Measurements from ENCODE around the gene CASTOR2.
"Not testable (repeated sequence)": the region's sequence is repeated elsewhere in the genome, so short reads cannot be mapped to it uniquely, and the experiment has no call there.

CASTOR2 gene

GRCh38 chr7:75001356-75001755 is 36.9 kb downstream of the CASTOR2 start:
- not testable (repeated sequence) for H3K27me3 ChIP-seq (ENCODE audit: control insufficient read depth, insufficient read depth, low read length); H3K4me2 ChIP-seq (ENCODE audit: low read length); H3K36me3 ChIP-seq (ENCODE audit: insufficient read depth, low read length); H3K9me3 ChIP-seq (replicated peaks; ENCODE audit: low read length); H3K4me1 ChIP-seq (ENCODE audit: control insufficient read depth, insufficient read depth, low read length); H3K4me3 ChIP-seq (ENCODE audit: low read length); H3K9ac ChIP-seq (ENCODE audit: low read depth, low read length)

GRCh38 chr7:75010036-75010435 is 45.5 kb downstream of the CASTOR2 start:
- peaks cover 7% of the 10 kb centered on the region for H3K27me3 ChIP-seq (ENCODE audit: control insufficient read depth, insufficient read depth, low read length)
- H3K9ac ChIP-seq (ENCODE audit: low read depth, low read length), result no peak overlapping the region
- no peak overlapping the region for H3K4me2 ChIP-seq (ENCODE audit: low read length)
- H3K9me3 ChIP-seq (replicated peaks; ENCODE audit: low read length), result no peaks in the 10 kb centered on the region
- H3K4me3 ChIP-seq (ENCODE audit: low read length), result no peak overlapping the region
- H3K4me1 ChIP-seq (ENCODE audit: control insufficient read depth, insufficient read depth, low read length), result no peaks in the 10 kb centered on the region
- H3K36me3 ChIP-seq (ENCODE audit: insufficient read depth, low read length), result no peaks in the 10 kb centered on the region

- H3K4me3 ChIP-seq (ENCODE audit: low read length), result no peak overlapping the region
- no peaks in the 10 kb centered on the region for H3K9me3 ChIP-seq (replicated peaks; ENCODE audit: low read length)
- no peaks in the 10 kb centered on the region for H3K36me3 ChIP-seq (ENCODE audit: insufficient read depth, low read length)
- H3K4me2 ChIP-seq (ENCODE audit: low read length), result no peak overlapping the region
- H3K9ac ChIP-seq (ENCODE audit: low read depth, low read length), result no peak overlapping the region
- H3K4me1 ChIP-seq (ENCODE audit: control insufficient read depth, insufficient read depth, low read length), result no peaks in the 10 kb centered on the region
- H3K27me3 ChIP-seq (ENCODE audit: control insufficient read depth, insufficient read depth, low read length), result no peaks in the 10 kb centered on the region
Observed at GRCh38 chr7:75017832-75018231, 53.3 kb downstream of the CASTOR2 start.

DNA sequence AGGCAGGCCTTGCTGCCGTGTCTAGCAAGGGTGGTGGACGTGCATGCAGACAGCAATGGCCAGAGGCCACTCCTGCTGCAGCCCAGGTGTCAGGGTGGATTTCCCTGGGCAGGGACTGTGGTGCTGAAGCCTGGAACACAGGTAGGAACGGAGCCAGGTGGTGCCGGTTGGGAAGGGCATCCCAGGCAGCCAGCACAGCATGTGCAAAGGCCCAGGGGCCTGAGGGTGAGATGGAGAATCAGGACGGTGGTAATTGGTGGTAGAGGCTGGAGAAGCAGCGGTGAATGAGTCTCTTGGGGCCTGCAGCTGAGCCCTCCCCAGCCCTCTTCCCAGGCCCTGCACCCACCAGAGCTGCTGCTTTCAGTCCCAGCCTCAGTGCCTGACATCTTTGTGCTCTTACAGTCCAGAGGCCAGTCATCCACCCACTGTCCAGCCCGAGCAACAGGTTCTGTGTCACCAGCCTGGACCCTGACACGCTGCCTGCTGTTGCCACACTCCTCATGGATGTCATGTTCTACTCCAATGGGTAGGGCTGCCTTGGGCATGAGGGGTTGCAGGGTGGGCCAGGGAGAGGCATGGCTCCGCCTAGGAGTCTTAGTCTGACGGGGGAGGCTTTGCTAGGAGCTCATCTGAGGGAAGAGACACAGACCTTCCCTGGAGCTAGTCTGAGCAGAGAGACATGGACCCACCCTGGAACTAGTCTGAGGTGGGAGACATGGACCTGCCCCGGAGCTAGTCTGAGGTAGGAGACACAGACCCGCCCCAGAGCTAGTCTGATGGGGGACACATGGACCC is 54.3 kb downstream of the CASTOR2 start:
- Histone ChIP-seq H3K4me3 (ENCODE audit: low read length) (no peak overlapping the region), H3K4me1 (ENCODE audit: control insufficient read depth, insufficient read depth, low read length) (no peaks in the 10 kb centered on the region), H3K36me3 (ENCODE audit: insufficient read depth, low read length) (no peaks in the 10 kb centered on the region)

DNA sequence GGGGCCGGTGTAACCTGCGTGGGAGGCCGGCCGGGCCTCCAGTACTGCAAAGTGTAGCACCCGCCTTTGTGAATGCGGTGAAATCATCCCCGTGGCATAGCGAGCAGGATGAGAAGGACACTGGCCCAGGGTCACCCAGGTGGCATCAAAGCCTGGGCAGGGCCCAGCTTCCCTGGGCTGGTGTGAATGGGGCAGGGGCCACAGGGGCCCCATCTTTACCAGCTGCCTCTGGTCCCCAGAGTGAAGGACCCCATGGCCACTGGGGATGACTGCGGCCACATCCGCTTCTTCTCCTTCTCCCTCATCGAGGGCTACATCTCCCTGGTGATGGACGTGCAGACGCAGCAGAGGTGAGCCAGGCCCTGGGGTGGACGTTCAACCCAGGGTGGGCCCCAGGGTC is 55.3 kb downstream of the CASTOR2 start:
- Histone ChIP-seq H3K36me3 (ENCODE audit: insufficient read depth, low read length) (no peaks in the 10 kb centered on the region), H3K4me1 (ENCODE audit: control insufficient read depth, insufficient read depth, low read length) (no peaks in the 10 kb centered on the region), H3K9me3 (replicated peaks; ENCODE audit: low read length) (no peaks in the 10 kb centered on the region), H3K4me2 (ENCODE audit: low read length) (no peak overlapping the region), H3K4me3 (ENCODE audit: low read length) (no peak overlapping the region), H3K9ac (ENCODE audit: low read depth, low read length) (no peak overlapping the region), H3K27me3 (ENCODE audit: control insufficient read depth, insufficient read depth, low read length) (no peaks in the 10 kb centered on the region)

More for the DNA sequence above, 54.3 kb downstream of the CASTOR2 start:
- H3K9me3 ChIP-seq (replicated peaks; ENCODE audit: low read length), result no peaks in the 10 kb centered on the region
- no peaks in the 10 kb centered on the region for H3K27me3 ChIP-seq (ENCODE audit: control insufficient read depth, insufficient read depth, low read length)
- no peak overlapping the region for H3K9ac ChIP-seq (ENCODE audit: low read depth, low read length)
- no peak overlapping the region for H3K4me2 ChIP-seq (ENCODE audit: low read length)

GRCh38 chr7:75024922-75025321 is 60.4 kb downstream of the CASTOR2 start:
- Histone ChIP-seq H3K27me3 (ENCODE audit: control insufficient read depth, insufficient read depth, low read length) (no peaks in the 10 kb centered on the region), H3K36me3 (ENCODE audit: insufficient read depth, low read length) (no peaks in the 10 kb centered on the region), H3K9ac (ENCODE audit: low read depth, low read length) (no peak overlapping the region), H3K4me2 (ENCODE audit: low read length) (no peak overlapping the region), H3K4me3 (ENCODE audit: low read length) (no peak overlapping the region), H3K9me3 (replicated peaks; ENCODE audit: low read length) (no peaks in the 10 kb centered on the region), H3K4me1 (ENCODE audit: control insufficient read depth, insufficient read depth, low read length) (no peaks in the 10 kb centered on the region)

- Histone ChIP-seq H3K4me1 (ENCODE audit: control insufficient read depth, insufficient read depth, low read length) (no peaks in the 10 kb centered on the region), H3K36me3 (ENCODE audit: insufficient read depth, low read length) (no peaks in the 10 kb centered on the region), H3K27me3 (ENCODE audit: control insufficient read depth, insufficient read depth, low read length) (no peaks in the 10 kb centered on the region), H3K9me3 (replicated peaks; ENCODE audit: low read length) (no peaks in the 10 kb centered on the region), H3K4me3 (ENCODE audit: low read length) (no peak overlapping the region), H3K9ac (ENCODE audit: low read depth, low read length) (no peak overlapping the region), H3K4me2 (ENCODE audit: low read length) (no peak overlapping the region)
Observed at GRCh38 chr7:75028299-75028698, 63.8 kb downstream of the CASTOR2 start.

DNA sequence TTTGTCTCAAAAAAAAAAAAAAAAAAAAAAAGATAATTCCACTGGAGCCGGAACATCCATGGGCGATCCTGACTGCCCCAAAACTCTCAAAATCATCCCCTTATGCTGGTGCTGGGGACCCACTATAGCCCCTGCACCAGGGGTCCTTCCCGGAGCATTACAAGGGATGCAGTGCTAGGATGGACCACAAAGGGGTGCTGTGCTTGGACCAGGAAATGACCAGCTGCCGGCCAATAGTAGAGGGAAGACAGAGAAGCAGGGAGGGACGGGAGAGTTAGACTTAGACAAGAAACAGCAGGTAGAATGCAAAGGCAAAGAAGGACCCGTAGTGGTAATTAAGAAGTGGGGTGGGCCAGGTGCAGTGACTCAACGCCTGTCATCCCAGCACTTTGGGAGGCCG is 68.6 kb downstream of the CASTOR2 start:
- Histone ChIP-seq H3K27me3 (ENCODE audit: control insufficient read depth, insufficient read depth, low read length) (no peaks in the 10 kb centered on the region), H3K4me1 (ENCODE audit: control insufficient read depth, insufficient read depth, low read length) (no peaks in the 10 kb centered on the region), H3K4me2 (ENCODE audit: low read length) (no peak overlapping the region), H3K9ac (ENCODE audit: low read depth, low read length) (no peak overlapping the region), H3K4me3 (ENCODE audit: low read length) (no peak overlapping the region), H3K36me3 (ENCODE audit: insufficient read depth, low read length) (no peaks in the 10 kb centered on the region), H3K9me3 (replicated peaks; ENCODE audit: low read length) (no peaks in the 10 kb centered on the region)

GRCh38 chr7:75033826-75034225 is 69.3 kb downstream of the CASTOR2 start:
- no peaks in the 10 kb centered on the region for H3K4me1 ChIP-seq (ENCODE audit: control insufficient read depth, insufficient read depth, low read length)
- H3K36me3 ChIP-seq (ENCODE audit: insufficient read depth, low read length), result no peaks in the 10 kb centered on the region
- no peaks in the 10 kb centered on the region for H3K27me3 ChIP-seq (ENCODE audit: control insufficient read depth, insufficient read depth, low read length)
- no peak overlapping the region for H3K4me3 ChIP-seq (ENCODE audit: low read length)
- no peak overlapping the region for H3K9ac ChIP-seq (ENCODE audit: low read depth, low read length)
- no peaks in the 10 kb centered on the region for H3K9me3 ChIP-seq (replicated peaks; ENCODE audit: low read length)
- H3K4me2 ChIP-seq (ENCODE audit: low read length), result no peak overlapping the region

DNA sequence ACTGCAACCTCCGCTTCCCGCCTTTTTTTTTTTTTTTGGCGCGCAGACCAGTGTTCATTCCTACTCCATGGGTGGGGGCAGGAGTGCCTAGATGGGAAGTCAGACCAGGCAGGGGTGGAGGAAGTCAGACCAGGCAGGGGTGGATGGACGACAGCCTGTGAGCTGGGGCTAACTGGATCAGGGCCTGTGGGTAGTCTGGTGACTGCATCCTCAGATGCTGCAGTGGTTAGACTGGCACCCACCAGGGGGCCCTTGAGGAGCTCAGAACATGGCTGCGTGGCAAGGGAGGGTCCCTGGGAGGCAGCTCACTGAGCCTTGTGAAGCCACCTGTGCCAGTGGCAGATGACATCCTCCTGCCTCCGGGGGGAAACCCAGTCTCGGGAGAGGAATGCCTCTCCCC is 74.0 kb downstream of the CASTOR2 start:
- peaks cover 3% of the 10 kb centered on the region for H3K4me1 ChIP-seq (ENCODE audit: control insufficient read depth, insufficient read depth, low read length)
- no peaks in the 10 kb centered on the region for H3K9me3 ChIP-seq (replicated peaks; ENCODE audit: low read length)
- H3K4me3 ChIP-seq (ENCODE audit: low read length), result no peak overlapping the region
- H3K27me3 ChIP-seq (ENCODE audit: control insufficient read depth, insufficient read depth, low read length), result no peaks in the 10 kb centered on the region
- no peak overlapping the region for H3K9ac ChIP-seq (ENCODE audit: low read depth, low read length)
- H3K4me2 ChIP-seq (ENCODE audit: low read length), result no peak overlapping the region
- H3K36me3 ChIP-seq (ENCODE audit: insufficient read depth, low read length), result peaks cover 18% of the 10 kb centered on the region

DNA sequence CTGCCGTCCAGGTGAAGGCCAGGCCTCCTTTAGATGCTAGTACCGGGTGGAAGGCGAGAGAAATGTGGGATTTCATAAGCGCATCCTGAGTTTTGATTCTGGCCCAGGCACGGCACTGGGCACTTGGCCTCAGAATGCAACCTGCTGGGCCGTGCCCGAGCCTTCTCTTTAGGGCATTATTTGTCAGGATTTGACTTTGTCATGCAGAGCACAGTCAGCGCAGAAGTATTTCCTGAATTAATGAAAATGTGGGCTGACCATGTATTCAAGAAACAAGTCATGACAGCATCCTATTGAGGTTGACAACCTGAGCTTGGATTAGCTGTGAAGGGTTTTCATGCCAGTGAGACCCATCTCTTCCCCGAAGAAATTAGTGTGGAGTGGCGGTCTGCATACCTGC is 74.7 kb downstream of the CASTOR2 start:
- H3K4me2 ChIP-seq (ENCODE audit: low read length), result no peak overlapping the region
- H3K27me3 ChIP-seq (ENCODE audit: control insufficient read depth, insufficient read depth, low read length), result no peaks in the 10 kb centered on the region
- peaks cover 3% of the 10 kb centered on the region for H3K4me1 ChIP-seq (ENCODE audit: control insufficient read depth, insufficient read depth, low read length)
- H3K36me3 ChIP-seq (ENCODE audit: insufficient read depth, low read length), result peaks cover 23% of the 10 kb centered on the region
- no peak overlapping the region for H3K4me3 ChIP-seq (ENCODE audit: low read length)
- H3K9me3 ChIP-seq (replicated peaks; ENCODE audit: low read length), result no peaks in the 10 kb centered on the region
- no peak overlapping the region for H3K9ac ChIP-seq (ENCODE audit: low read depth, low read length)

DNA sequence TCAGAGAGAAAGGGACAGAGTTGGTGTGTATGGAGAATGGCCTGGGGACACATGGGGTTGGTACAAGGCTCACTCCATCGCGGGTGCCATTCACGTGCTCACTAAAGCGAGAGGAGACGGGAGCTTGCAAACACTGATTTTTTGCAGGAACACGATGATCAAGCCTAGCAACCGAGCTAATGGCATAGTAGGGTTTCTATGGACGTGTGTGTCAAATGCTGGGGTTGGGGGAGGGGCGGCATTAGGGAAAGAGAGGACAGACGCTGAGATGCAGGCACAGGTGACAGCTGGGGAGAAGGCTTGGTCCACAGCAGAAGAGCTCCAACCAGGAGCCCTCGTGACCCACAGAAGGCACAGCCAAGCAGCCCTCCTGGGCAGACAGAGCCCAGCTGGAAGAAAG is 75.2 kb downstream of the CASTOR2 start:
- Histone ChIP-seq H3K4me2 (ENCODE audit: low read length) (no peak overlapping the region), H3K4me3 (ENCODE audit: low read length) (no peak overlapping the region), H3K9ac (ENCODE audit: low read depth, low read length) (no peak overlapping the region), H3K9me3 (replicated peaks; ENCODE audit: low read length) (no peaks in the 10 kb centered on the region), H3K36me3 (ENCODE audit: insufficient read depth, low read length) (peaks cover 23% of the 10 kb centered on the region), H3K27me3 (ENCODE audit: control insufficient read depth, insufficient read depth, low read length) (no peaks in the 10 kb centered on the region), H3K4me1 (ENCODE audit: control insufficient read depth, insufficient read depth, low read length) (peaks cover 3% of the 10 kb centered on the region)

All from skeletal muscle satellite cell (primary cell).